ENCODE measurements around the gene DTNB.
"Not testable (repeated sequence)": the region's sequence is repeated elsewhere in the genome, so short reads cannot be mapped to it uniquely, and the experiment has no call there.

DTNB gene

DNA sequence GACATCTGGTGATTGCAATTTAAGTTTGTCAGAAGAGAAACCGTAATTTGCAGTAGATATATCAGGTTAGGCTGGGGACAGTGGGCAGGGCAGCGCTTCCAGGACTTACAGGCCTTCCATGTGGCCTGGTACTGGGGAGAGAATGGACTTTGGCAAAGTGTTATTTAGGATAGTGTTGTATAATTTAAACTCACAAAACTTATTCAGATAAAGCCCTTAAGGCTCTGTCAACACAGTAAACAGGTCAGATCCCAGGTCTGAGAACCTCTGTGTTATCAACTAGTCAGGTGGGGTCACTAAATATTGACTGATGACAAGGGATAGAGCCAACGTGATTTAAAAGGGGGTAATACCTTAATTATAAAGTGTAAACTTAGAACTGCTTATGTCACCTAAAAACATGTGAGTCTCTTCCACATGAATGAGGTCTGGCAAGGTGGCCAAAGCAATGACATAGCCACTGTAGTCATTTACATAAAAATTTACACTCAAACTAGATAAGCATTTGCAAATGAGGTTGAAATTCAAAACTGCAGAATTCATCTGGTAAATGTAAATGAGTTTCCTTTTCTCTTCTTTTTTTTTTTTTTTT is 251.5 kb downstream of the DTNB start:
- no peak for DNase-seq (ENCODE audit: low read depth in 3 of 3, low spot score in 1 of 3)

GRCh38 chr2:25421289-25421688 is 252.1 kb downstream of the DTNB start:
- no peak for DNase-seq (ENCODE audit: low read depth in 3 of 3, low spot score in 1 of 3)

- DNase-seq (ENCODE audit: low read depth in 3 of 3, low spot score in 1 of 3), result no peak
These were observed 252.5 kb downstream of the DTNB start for GRCh38 chr2:25420820-25421237.

GRCh38 chr2:25419678-25420242 is 253.6 kb downstream of the DTNB start:
- DNase-seq (ENCODE audit: low read depth in 3 of 3, low spot score in 1 of 3), result no peak

DNA sequence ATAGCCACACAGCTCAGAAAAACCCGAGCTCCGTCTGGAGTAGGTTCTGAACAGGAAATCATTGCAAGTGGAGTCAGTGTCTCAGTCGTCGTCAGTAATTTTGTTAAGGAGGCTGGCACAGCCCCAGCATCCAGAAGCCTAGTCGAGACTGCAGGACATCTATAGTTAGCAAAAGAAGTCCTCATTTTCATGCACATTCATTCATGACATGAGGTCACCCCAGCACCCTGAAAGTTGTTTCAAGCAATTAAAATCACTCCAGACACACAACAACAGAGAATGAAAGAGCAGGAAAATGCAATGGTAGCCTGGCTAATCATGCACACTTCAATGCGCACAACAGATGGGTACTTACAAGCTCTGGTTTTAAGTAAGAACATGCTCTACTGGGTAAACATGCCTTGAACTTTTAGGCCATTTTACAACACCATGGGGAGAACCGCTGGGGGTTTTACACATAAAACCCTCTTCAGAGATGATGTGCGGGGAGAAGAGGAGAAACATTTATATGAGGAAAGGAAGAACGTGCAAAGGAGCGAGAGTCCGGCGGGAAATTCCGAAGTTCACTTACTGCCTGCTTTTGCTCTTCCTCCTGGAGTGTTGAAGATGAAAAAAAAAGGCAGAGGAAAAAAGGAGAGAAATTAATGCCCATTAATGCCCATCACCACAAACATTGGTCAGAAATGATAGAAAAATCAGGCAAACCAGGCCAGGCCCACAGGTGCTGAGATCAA is 254.3 kb downstream of the DTNB start:
- no peak for DNase-seq (ENCODE audit: low read depth in 3 of 3, low spot score in 1 of 3)

DNA sequence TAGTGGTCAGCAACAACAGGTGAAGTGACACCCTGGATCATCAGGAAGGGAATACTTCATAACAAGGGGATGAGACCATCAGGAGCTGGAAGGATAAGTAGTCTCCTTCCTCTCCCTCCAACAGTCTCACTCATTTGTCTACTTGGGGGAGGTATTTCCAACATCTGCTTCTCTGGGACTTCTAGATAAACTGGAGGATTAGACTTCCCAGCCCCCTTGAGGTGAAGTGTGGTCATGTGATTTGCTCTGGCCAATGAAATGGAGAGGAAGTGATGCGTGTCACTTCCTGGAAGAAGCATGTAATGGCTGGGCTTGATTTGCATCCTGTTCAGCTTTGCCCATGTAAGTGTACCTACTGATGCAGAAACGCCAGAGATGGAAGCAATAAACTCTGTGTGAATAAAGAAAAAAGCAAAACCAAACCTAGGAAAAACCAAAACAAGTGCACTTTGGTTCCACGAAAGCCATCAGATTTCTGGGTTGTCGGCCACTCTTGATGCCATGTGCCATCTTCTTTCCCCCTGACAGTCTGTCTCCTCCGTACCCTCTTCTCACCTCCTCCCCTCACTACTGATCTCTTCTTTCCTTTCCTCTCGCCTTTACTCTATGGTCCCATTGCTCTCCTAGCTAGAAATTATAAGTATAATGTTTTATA is 255.5 kb downstream of the DTNB start:
- DNase-seq (ENCODE audit: low read depth in 3 of 3, low spot score in 1 of 3), result no peak

- DNase-seq (ENCODE audit: low read depth in 3 of 3, low spot score in 1 of 3), result no peak
These were observed 256.7 kb downstream of the DTNB start for GRCh38 chr2:25416674-25417073.

- DNase-seq (ENCODE audit: low read depth in 3 of 3, low spot score in 1 of 3), result no peak
These were observed 258.6 kb downstream of the DTNB start for GRCh38 chr2:25414781-25415180.

- not testable (repeated sequence) for DNase-seq (ENCODE audit: low read depth in 3 of 3, low spot score in 1 of 3)
These were observed 260.0 kb downstream of the DTNB start for GRCh38 chr2:25413409-25413808.

DNA sequence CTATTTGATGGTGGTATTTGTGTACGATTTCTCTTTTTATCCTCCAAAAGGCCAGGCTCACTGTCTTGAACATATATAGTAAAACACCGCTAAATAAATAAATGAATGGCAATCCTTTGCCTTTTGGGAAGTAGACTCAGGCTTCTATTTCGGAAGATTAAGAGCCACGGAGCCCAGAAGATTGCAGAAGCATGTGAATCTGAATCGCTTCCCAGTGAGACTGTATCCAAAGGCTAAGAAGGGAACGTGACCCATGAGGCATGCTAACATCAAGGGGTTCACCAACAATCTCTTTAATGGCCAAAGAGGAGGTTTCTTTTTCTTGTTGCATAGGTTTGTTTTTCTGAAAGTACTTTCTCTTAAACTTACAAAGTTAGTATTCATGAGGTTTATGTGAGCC is 261.6 kb downstream of the DTNB start:
- DNase-seq (ENCODE audit: low read depth in 3 of 3, low spot score in 1 of 3), result no peak

- no peak for DNase-seq (ENCODE audit: low read depth in 3 of 3, low spot score in 1 of 3)
These were observed 262.1 kb downstream of the DTNB start for GRCh38 chr2:25411281-25411680.

DNA sequence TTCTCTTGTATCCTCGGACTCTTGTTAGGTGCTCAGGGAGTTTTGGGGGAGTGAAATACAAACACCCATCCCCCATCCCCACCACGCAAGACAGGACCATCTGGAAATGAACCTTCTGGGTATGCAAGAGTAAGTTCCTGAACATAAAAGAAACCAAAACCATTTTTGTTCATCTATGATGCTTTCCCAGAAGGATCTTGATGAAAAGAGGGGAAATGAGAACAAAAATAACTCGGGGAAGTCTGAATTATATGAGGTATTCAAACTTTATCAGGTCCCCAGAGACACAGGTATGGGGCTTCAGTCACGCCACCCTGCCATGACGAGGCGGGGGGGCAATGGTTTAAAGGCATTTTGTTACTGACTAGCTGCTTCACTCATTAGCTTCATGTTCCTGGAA is 263.0 kb downstream of the DTNB start:
- DNase-seq (ENCODE audit: low read depth in 3 of 3, low spot score in 1 of 3), result no peak

- DNase-seq (ENCODE audit: low read depth in 3 of 3, low spot score in 1 of 3), result no peak
These were observed 263.9 kb downstream of the DTNB start for GRCh38 chr2:25409468-25409867.

DNA sequence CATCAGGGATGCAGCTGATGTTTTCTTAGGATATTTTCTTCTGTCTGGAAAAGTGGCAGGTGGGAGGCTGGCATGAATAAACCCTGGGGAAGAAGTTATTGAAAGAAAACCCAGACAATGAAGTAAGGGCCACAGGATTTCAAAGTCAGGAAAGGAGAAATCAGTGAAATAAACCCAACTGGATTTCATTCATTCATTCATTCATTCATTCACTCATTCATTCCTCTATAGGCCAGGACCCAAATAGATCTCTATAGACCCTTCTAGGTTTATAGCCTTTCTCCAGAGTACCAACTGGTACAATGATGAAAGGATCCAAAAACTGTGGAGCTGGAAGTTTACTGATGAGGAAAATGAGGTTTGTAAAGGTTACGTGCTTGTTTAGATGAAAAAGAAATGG is 264.3 kb downstream of the DTNB start:
- no peak for DNase-seq (ENCODE audit: low read depth in 3 of 3, low spot score in 1 of 3)

DNA sequence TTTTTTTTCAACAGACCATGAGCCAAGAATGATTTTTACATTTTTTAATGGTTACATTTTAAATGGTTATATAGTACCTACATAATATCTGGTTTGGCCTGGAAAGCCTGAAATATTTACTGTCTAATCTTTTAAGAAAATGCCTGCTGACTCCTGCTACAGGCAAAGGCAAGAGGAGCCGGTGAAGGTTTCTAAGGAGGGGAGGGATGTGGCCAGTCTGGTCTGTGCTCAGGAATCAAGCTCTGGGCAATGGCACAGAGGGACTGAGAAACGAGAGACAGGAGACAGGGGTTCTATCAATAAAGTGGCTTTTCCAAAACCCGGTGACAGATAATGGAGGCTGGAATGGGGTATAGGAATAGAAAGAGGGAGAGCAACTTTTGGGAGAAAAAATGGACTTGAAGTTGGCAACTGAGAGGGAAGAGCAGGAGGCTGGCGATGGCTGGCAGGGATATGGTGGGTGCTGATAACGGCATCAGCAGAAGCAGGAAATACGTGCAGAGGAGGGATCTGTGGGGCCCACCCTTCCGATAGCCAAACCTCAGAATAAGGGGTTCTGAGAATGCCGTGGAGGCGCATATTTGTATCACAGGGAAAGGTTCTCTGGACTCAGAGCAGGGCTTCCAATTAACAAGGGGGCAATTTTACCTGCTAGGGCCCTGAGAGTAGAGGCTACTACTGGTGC is 267.6 kb downstream of the DTNB start:
- no peak for DNase-seq (ENCODE audit: low read depth in 3 of 3, low spot score in 1 of 3)

DNA sequence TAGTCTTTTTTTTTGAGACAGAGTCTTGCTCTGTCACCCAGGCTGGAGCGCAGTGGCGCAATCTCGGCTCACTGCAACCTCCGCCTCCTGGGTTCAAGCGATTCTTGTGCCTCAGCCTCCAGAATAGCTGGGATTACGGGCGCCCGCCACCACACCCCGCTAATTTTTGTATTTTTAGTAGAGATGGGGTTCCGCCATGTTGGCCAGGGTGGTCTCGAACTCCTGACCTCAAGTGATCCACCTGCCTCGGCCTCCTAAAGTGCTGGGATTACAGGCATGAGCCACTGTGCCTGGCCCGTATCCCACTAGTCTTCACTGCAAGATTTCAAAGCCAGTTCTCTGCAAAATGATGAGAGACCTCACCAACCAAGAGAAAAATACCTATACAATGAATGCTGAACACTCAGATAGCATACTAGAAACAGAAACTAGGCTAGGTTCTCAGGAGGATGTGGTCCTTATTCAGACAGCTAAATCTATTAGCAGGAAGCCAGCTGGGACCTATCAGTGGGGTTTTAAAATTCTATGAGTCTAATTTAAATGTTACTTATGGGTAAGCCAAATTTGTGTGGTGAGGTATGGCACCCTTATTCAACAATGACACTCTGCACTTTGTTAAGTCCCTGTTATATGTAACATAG is 270.1 kb downstream of the DTNB start:
- not testable (repeated sequence) for DNase-seq (ENCODE audit: low read depth in 3 of 3, low spot score in 1 of 3)

GRCh38 chr2:25402477-25402876 is 270.9 kb downstream of the DTNB start:
- DNase-seq (ENCODE audit: low read depth in 3 of 3, low spot score in 1 of 3), result no peak

DNA sequence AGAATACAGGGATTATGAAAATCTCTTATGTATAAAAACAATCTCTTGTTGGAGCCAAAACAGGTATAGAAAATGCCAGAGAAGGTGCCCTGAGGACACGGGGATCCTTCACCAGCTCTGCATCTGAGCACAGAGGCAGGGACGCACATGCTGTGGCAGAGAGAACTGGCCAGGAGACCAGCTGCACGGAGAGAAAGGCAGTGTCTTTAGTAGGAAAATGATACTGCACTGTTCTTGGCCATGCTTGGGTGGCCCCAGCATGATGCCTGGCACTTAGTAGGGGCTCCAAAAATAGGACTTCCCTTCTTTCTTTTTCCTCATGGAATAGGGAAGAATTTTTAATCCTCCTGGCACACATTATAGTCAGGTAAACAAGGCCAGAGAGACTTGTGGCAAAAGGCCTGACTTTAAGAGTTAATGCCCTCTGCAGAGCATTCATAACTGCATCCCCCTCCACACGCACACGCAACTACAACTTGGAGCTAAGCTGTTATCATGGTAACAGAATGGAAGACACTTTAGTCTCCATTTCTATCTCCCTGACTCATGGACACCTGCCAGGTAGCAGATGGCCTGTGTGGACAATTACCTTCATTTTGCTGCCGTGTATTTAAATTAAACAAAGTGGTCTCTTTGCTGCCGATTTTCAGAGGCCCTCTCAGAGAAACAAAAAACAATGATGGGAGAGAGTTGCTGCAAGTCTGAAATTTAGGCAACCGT is 271.9 kb downstream of the DTNB start:
- no peak for DNase-seq (ENCODE audit: low read depth in 3 of 3, low spot score in 1 of 3)

DNA sequence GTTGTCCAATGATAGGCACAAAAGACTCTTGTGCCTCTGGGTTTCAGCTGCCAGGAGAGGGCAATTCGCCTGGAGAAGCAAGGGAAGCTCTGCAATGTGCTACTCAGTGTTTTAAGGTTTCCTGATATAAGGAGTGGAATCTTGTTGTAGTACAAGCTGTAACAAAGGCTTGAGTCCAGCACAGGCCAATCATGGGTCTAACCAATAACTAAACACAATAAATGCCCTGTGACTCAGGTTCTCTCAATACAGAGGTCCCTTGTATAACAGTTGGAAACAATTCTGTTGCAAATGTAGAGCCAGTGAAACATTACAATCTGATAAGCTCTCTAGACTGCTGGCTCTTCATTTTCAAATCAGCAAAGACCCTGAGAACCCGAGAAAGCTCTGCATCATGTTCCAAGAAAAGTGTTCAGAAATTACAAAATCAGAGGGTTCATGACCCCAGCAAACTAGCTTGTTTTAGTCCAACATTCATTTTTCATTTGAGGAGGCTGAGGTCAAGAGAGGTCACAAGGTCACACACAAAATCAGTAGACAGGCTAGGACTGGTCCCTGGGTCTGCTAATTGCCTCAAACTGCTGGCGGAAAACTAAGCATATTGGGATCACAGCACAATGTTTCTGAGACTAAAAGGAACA is 272.7 kb downstream of the DTNB start:
- DNase-seq (ENCODE audit: low read depth in 3 of 3, low spot score in 1 of 3), result no peak

DNA sequence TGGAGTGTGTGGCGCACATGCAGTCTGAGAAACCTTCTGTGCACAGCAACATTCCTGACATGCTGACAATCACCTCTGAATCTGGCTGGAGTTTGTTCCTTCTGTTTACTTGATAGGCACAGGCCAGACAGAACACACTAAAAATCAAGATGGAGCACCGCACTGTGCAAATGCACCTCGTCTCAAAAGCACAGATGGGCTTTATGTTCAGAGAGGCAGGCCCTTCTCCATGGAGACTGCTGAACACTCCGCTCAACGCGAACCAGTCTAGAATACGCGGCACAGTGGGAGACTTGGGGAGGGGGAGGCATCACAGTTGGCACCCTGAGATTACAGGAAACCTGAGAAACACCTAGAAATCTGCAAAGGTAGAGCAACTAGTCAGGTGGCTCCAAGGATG is 273.2 kb downstream of the DTNB start:
- DNase-seq (ENCODE audit: low read depth in 3 of 3, low spot score in 1 of 3), result no peak

Measured in stimulated activated CD4-positive, alpha-beta T cell treated with anti-CD3 and anti-CD28 coated beads, TNF-alpha, amount 100 ng/mL, for 1 hour (primary cell).